ENCODE results near the gene AMBN.
"Not testable (repeated sequence)": the region's sequence is repeated elsewhere in the genome, so short reads cannot be mapped to it uniquely, and the experiment has no call there.

AMBN gene

DNA sequence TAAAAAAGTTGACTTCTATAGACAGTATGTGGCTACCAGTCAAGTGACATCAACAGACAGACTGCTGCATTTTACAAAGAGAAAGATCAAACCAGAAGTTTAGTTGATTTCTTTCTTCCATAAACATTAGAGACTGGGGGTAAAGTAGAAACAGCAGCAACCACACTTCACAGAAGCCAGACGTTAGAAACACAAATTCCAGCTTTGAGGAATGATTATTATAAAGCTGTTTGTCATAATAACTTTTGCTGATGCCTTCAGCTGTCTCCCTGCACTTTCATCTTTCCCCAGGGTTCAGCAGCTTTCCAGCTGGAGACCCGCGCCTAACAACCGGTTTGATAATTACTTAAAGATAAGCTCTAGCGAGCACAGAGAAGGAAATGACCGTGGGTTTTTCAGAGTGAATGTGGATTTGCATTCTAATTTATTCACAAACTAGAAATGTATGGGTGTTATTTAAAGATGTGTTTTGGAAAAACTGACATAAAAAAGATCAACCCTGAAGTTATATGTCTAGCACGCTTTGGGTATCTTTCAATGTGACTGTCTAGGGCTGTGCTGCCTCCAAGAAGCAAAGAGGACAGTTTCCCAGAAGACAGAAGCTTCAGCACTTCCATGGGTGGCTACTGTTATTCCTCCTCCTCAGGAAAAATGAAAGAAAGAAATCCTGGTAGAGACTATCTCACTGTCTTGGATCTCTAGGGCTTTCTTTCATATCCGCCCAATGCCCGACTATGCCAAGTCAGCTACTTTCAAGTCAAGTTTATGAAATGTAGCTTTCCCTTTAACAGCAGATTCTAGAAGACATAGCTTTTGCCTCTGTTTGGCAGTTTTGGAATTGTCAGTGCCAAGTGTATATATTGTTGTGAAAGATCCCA is 21.5 kb downstream of the AMBN start:
- no peak for DNase-seq

DNA sequence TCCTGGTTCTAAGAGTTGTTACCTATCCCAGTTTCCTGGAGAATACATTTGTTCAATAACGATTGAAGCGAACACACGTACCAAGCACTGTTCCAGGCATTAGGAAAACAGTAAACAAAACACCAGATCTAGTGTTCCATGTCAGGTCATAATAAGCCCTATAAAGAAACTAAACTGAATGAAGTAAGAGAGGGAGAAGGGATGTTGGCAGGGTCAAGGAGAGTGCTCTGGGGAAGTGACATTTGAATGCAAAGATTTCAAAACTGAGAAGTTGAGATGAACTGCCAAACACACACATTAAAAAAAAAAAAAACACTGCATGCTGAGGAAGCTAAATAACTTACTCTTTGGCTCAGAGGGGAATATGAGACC is 22.1 kb downstream of the AMBN start:
- no peak for DNase-seq

DNA sequence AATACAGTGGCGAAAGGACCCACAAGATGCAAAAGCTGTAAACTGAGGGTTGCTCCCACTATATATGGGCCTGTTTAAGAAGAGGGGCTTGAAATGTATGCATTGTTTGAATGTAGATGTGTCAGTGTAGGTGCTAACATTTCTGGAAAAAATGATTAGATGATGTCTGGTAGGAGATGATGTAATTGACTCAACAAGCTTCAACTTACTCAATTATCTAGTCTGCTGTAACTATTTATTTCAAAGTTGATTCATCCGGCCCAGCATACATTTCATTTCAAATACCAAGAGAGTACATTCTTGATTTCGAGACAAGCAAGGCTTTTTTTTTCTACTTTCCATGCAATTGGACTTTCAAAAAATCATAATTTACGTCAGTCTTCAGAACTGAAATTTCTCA is 27.2 kb downstream of the AMBN start:
- no peak for DNase-seq

DNA sequence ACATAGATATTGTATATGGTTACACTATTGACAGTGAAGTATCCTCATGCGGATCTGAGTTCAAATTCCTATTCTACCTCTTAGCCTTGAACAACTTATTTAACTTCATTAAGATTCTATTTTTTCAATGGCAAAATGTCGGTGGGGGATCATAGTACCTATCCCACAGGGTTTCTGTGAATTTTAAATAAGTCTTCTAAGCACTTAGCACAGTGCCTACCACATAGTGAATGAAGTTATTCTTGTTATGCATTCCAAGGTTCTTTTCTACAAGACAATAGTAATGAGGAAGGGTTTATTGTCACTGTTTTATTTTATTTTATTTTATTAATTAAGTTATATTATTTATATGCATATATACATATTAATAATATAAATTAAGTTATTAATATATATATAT is 27.7 kb downstream of the AMBN start:
- DNase-seq = no peak

DNA sequence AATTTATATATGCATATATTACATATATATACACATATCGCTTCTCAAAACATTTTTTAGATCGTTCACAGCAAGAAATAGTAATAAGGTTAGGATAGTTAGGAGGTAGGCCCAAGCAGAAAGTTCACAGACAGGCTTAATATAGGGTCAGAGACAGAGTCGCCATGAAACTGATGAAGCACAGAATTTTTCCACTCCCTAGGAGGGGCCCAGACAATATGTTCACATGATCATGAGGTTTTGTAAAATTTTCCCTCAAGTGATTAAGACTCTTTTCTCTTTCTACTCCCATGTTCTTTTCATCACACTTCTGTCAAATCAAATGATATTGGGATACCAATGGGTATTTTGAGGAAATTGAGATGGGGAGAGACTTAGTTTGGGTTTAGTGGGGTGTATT is 31.3 kb downstream of the AMBN start:
- DNase-seq = no peak

DNA sequence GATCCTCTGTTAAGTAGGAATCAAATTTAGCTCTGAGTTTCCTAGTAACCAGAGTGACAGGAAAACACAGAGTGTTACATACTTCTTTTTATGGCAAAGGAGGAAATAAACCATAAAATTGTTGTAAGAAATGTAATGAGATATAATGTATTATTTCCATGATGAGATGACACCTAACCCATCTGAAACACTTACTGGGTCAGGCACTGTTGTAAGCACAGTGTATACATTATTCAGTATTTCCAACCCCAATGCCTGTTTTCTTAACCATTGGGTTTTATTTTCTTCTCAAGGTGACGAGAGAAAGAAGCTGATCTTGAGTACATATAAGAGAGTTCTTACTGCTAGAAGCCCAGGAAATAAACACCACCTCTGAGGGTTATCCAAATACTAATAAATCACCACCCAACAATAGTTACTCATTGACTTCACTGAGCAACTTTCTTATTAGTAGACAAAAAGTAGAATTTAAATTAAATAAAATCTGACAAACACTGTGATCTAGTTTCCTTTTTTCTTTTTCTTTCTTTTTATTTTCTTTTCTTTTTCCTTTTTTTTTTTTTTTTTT is 32.3 kb downstream of the AMBN start:
- no peak for DNase-seq

DNA sequence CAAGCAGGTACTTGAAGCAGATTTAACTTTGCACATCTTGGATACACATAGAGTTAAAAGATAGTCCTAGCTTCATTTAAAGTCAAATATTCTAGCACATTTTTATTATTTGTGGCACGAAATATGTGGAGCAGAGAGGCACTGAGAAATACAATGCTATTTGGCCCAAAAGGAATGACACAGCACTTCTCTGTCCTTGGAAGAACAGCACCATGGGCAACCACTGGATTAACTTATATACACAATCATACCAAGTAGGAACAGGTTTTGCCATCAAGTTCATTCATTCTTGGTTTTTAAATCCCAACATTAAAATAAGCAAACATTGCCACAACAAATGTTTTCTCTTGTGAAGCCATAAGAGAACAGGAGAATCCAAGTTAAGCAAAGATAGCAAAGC is 35.6 kb downstream of the AMBN start:
- DNase-seq = no peak

DNA sequence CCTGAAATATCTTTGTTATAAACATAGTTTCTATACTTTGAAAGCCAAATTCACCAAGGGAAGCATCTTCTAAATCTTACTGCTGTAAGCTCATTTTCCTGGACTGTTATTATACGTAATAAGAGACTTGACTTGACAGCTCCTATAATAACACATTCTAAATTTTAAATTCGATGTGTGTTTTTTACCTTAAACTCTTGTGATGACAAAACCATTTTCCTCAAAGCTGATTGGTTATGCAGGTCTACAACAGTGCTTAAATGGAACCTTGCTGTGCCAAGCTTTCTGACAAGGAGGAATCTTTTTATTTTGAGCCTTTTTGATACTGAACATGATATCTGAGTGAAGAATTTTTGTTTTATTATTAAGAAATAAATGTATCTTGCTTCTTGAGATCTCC is 36.4 kb downstream of the AMBN start, which contains the start of gene ENAM:
Gene ENAM, plus strand, starts transcription at position 301 of the 400 bp plus-strand sequence. CDS start 757 bp downstream, outside the sequence.
- DNase-seq = no peak

DNA sequence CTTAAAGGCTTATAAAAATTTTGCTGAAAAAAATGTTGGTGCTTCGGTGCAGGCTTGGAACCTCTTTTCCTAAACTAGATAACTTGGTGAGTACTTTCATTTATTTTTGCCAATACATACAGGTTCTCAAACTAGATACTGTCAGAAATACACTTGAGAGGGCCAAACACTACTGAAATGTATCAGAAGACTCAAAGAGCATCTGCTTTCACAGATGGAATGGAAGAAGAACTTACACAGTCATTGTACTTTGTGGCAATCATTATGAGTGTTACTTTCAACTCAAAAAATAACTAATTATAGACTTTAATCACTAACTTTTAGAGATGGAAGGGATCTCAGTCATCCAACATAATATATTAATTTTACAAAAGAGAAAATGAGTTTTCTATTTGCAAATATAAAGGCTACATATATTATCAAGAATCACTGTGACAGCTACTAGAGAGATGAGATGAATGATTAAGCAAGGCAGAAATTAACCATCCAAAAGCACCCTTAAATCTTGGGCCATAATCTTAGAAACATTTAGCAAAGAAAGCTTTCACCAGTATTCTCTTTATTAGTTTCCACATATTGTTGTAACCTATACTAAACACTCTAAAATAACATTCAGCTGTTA is 37.5 kb downstream of the AMBN start:
- DNase-seq = no peak

DNA sequence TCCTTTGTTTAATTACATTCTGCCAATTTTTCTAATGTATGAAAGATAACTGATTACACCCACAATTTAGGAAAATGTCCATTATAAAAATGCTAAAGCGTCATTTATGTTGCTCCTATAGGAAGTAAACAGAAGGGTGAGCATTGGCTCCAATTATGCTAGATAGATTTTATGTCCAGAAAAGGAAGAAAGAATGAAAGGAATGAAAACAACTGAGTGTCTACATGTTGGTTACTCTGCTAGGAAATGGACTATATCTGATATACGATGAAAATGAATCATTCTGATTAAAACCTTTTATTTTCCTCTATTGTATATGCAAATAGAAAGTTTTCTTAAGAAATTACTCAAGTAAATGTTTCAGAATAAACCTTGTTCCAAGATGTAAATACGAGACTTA is 38.1 kb downstream of the AMBN start:
- no peak for DNase-seq

DNA sequence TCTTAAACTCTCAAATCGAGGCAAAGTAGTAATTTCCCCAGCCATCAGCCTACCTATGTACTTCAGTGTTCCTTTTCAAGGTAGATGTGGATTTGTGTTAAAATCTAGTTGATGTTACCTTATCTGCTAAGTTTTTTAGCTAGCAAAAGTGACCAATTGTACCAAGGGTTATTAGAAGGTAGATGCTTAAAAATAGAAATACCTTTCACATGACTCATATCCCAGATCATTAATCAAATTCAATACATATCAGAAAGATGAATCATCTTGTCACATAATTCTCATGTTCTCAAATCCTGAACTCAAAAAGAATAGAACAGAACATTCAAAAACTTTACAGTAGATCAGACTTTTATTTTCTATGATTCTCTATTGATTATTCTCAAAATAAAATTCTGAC is 40.0 kb downstream of the AMBN start:
- no peak for DNase-seq

DNA sequence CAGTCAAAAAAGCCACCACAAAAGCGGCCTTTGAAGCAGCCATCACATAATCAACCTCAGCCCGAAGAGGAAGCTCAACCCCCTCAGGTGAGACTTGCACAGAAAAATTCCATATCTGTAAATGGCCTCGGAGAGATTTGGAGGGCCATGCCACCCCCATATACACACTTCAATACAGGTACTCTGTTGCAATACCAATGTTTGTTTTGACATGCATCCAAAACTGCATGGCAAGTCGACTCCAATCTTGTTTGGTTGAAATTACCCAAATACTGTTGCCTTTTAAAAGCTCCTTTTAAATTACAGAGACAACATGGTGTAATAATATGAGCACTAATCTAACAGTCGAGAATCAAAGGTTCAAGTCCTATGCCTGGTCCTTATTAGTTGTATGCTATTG is 42.4 kb downstream of the AMBN start:
- DNase-seq = no peak

DNA sequence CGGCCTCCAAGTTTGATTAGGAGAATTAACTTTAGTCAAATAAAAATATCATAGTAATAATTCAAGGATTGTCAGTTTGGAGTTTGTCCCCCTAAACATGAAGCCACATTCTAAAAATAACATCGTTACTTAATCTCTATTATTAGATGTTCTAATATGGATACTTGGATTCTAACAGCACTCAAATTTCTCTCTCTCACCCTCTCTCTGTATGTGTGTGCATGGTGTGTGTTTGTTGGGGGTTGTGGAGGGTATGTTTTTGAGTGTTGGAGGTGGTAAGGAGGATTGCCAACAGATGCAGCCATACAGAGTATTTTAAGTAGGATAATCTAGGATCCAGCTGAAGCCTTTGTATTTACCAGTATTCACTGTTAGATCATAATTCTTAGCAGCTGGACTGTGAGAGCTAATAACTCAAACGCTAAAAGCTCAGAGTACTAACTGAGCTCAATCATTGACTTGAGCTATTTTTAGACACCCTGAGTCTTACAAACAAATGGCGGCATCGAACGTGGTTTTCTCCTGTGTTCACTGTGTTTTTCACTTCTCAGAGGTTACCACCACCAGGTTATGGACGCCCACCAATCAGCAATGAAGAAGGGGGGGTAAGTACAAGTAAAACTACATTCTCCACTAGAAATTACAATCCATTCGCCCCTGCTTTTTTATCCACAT is 45.3 kb downstream of the AMBN start:
- no peak for DNase-seq

DNA sequence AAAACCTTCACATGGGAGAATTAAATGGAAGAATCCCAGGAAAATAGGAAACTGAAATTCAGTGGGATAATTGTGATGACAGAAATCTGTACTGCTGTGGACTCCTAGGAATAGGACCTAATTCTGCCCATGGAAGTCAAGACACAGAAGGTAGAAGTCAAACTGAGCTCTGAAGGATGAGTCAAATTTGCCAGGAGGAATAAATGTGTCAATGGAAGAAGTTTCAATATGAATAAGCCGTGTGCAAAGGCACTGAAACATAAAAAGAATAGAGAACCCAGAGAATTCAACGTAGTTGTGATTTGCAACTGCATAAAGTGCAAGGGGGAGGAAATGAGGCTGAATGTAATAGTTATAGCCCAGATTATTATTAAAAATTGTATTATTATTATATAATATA is 48.1 kb downstream of the AMBN start:
- DNase-seq = no peak

DNA sequence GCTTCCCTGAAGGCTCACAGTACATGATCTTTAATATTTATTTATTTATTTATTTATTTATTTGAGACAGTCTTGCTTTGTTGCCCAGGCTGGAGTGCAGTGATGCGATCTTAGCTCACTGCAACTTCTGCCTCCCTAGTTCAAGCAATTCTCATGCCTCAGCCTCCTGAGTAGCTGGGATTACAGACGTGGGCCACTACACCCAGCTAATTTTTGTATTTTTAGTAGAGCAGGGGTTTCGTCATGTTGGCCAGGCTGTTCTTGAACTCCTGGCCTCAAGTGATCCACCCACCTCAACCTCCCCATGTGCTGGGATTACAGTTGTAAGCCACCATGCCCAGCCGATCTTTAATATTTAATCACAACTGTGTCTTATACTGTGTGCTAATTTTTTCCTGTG is 58.7 kb downstream of the AMBN start:
- not testable (repeated sequence) for DNase-seq

DNA sequence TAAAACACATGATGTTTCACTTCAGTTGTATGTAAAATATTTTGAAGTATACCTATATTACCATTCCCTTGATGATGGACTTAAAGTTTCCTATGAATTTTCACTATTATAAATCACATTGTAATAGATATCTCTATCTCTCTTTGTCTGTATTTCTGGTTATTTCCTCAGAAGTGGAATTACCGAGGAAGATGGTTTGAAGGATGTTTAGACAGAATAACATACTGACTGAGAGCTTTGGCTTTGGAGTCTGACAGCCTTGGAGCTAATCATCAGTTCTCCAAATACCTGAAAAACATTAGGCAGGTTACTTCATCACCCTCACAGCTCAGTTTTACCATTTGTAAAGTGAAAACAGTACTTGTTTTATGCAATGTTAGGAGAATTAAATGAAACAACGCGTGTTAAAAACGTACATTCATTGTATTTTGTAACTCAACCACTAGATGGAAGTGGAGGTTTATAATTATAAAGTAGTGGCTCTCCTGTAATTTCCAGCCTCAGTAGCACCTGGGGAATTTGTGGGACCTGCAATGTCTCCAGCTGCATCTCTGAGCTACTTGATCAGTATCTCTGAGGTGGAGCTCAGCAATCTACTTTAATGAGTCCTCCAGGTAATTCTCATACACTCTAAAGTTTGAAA is 59.9 kb downstream of the AMBN start:
- DNase-seq = no peak

DNA sequence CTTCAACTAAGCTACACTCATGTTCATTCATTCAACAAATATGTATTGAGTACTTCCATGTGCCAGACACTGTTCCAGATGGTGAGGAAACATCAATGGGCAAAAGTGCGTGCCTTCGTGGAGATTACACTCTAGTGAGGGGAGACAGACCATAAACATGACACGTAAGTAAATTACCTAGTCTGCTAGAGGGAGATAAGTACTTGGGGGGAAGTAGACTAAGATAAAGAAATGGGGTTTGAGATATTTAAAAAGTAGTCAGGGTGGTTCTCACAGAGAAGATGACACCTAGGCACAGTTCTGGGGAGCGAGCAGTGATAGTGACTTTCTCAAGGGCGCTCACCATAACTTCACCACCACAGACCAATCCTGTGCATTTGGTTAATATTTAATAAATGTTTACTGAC is 62.6 kb downstream of the AMBN start:
- DNase-seq = no peak

All from stimulated activated CD4-positive, alpha-beta T cell treated with anti-CD3 and anti-CD28 coated beads, Interleukin-4, amount 100 ng/mL, for 4 hours (primary cell).